A549 (cell line): ENCODE measurements around the gene MYH14. TPM values are rescaled to one million over a fixed set of nuclear protein-coding genes. Genes with fewer than 3 reads are reported as not detected.

Experiments
- ATAC-seq, 2 experiments: fragments of 200-7000 bp in 1 of 2; fragments of >200 bp in 1 of 2; cut with Nextera tagmentation in 1 of 2; cut with Tn5 transposase in 1 of 2; 3 replicates each; pipeline versions ENCODE4 v1.8.0 to v1.9.1; 2018 to 2020; ENCODE audit warnings: mild to moderate bottlenecking in 1 of 2, moderate library complexity in 1 of 2
- CTCF ChIA-PET: fragments of 300-600 bp; sonication (Branson Sonifier 250); formaldehyde crosslinking; extraction: SDS; loops from one replicate; lab custom pipeline; 2021; ENCODE audit warnings: antibody characterized with exemption, inconsistent platforms; lab: Yijun Ruan, JAX
- POLR2A ChIA-PET: fragments of 350-600 bp; formaldehyde crosslinking; extraction: SDS; loops from one replicate; lab custom pipeline; 2021; ENCODE audit warnings: antibody characterized with exemption, inconsistent platforms; lab: Yijun Ruan, JAX
- DNase-seq, 2 experiments: peaks; one replicate each; pipeline versions ENCODE4 v3.0.0 to v3.0.0-alpha.2; 2011 to 2016; ENCODE audit warnings: low read depth in 1 of 2, low spot score in 1 of 2
- FAIRE-seq: peaks from 2 replicates; lab custom pipeline; 2011; peaks lifted over from hg19 to GRCh38; lab: Jason Lieb, UNC
- H3K27ac ChIP-seq, 2 experiments: fragments of >200 bp; sonication (Bioruptor Twin); formaldehyde crosslinking; 3 replicates each; pipeline ENCODE4 v1.5.1; 2016 to 2017
- H3K4me1 ChIP-seq: fragments of >200 bp; sonication (Bioruptor Twin); formaldehyde crosslinking; 3 replicates; pipeline ENCODE4 v1.6.1; 2016
- H3K4me2 ChIP-seq: fragments of >200 bp; sonication (Bioruptor Twin); formaldehyde crosslinking; 3 replicates; pipeline ENCODE4 v1.6.1; 2016
- H3K4me3 ChIP-seq: fragments of >200 bp; sonication (Bioruptor Twin); formaldehyde crosslinking; 3 replicates; pipeline ENCODE4 v1.5.1; 2016
- H3K9me3 ChIP-seq: fragments of >200 bp; sonication (Bioruptor Twin); formaldehyde crosslinking; 3 replicates; pipeline ENCODE4 v1.6.1; 2016
- ATOH8 ChIP-seq: fragments of 250-450 bp; sonication (Bioruptor Pico); IDR thresholded peaks from 2 replicates; pipeline ENCODE4 v1.5.0; 2020; ENCODE audit warnings: low read depth, mild to moderate bottlenecking, moderate library complexity
- CBX8 ChIP-seq: fragments of 200-600 bp; sonication (generic); IDR thresholded peaks from 2 replicates; pipeline ENCODE4 v1.6.1; 2016
- CEBPB ChIP-seq, 2 experiments: fragments of >200 bp in 1 of 2; sonication (Bioruptor Twin) in 1 of 2; formaldehyde crosslinking in 1 of 2; IDR thresholded peaks; 2 replicates each; pipeline ENCODE4 v1.6.1; 2012 to 2016
- CHD2 ChIP-seq: fragments of 150-350 bp; IDR thresholded peaks from 2 replicates; pipeline ENCODE4 v1.6.1; 2014; ENCODE audit warnings: low read length; ENCODE audit not compliant: partially characterized antibody
- CHD4 ChIP-seq: fragments of 200-600 bp; sonication (generic); IDR thresholded peaks from 2 replicates; pipeline ENCODE4 v1.6.1; 2016; ENCODE audit warnings: antibody characterized with exemption, mild to moderate bottlenecking, borderline replicate concordance
- CTCF ChIP-seq: fragments of >200 bp; sonication (Bioruptor Twin); formaldehyde crosslinking; IDR thresholded peaks from 3 replicates; pipeline ENCODE4 v1.5.1; 2016
- EHF ChIP-seq: fragments of 250-450 bp; sonication (Bioruptor Pico); IDR thresholded peaks from 2 replicates; pipeline ENCODE4 v1.5.0; 2020; ENCODE audit warnings: mild to moderate bottlenecking
- EHMT2 ChIP-seq: fragments of 200-600 bp; sonication (generic); IDR thresholded peaks from 2 replicates; pipeline ENCODE4 v1.6.1; 2016; ENCODE audit warnings: antibody characterized with exemption, low read depth, mild to moderate bottlenecking, moderate library complexity
- ELK1 ChIP-seq: fragments of 150-350 bp; IDR thresholded peaks from 2 replicates; pipeline ENCODE4 v1.6.1; 2014; ENCODE audit warnings: low read depth, mild to moderate bottlenecking, low read length
- HDAC2 ChIP-seq: fragments of 200-600 bp; sonication (generic); IDR thresholded peaks from 2 replicates; pipeline ENCODE4 v1.6.1; 2016
- HES2 ChIP-seq: fragments of >200 bp; sonication (Bioruptor Twin); formaldehyde crosslinking; IDR thresholded peaks from 2 replicates; pipeline ENCODE4 v1.6.1; 2016
- HEYL ChIP-seq: fragments of 250-450 bp; sonication (Bioruptor Pico); IDR thresholded peaks from 2 replicates; pipeline ENCODE4 v1.8.0; 2021; ENCODE audit warnings: mild to moderate bottlenecking, moderate library complexity
- HOXB13 ChIP-seq: fragments of 250-450 bp; sonication (Bioruptor Pico); IDR thresholded peaks from 2 replicates; pipeline ENCODE4 v1.5.0; 2020; ENCODE audit warnings: low read depth, mild to moderate bottlenecking, moderate library complexity
- HOXB5 ChIP-seq: fragments of 250-450 bp; sonication (Bioruptor Pico); IDR thresholded peaks from 2 replicates; pipeline ENCODE4 v1.5.0; 2020; ENCODE audit warnings: mild to moderate bottlenecking, moderate library complexity
- KDM1A ChIP-seq: fragments of 200-600 bp; sonication (generic); IDR thresholded peaks from 2 replicates; pipeline ENCODE4 v1.6.1; 2016; ENCODE audit warnings: low read depth, mild to moderate bottlenecking
- NFE2L2 ChIP-seq: fragments of 150-350 bp; conservative IDR thresholded peaks from 2 replicates; pipeline ENCODE4 v1.6.1; 2014; ENCODE audit warnings: low read length
- NR3C1 ChIP-seq: fragments of >200 bp; sonication (Bioruptor Twin); formaldehyde crosslinking; IDR thresholded peaks from 3 replicates; pipeline ENCODE4 v1.6.1; 2017
- PHF8 ChIP-seq: fragments of 200-600 bp; sonication (generic); IDR thresholded peaks from 2 replicates; pipeline ENCODE4 v1.6.1; 2016; ENCODE audit warnings: low read depth, mild to moderate bottlenecking, antibody characterized with exemption, moderate library complexity, borderline replicate concordance
- POLR2A ChIP-seq: IDR thresholded peaks from 2 replicates; pipeline ENCODE4 v1.6.1; 2012; ENCODE audit warnings: mild to moderate bottlenecking, low read length
- POLR2AphosphoS2 ChIP-seq: conservative IDR thresholded peaks from 2 replicates; pipeline ENCODE4 v1.6.1; 2012; ENCODE audit warnings: low read length, improper control_type of control experiment, inconsistent platforms
- RAD21 ChIP-seq, 2 experiments: fragments of >200 bp in 1 of 2; sonication (Bioruptor Twin) in 1 of 2; formaldehyde crosslinking in 1 of 2; IDR thresholded peaks in 1 of 2; conservative IDR thresholded peaks in 1 of 2; 2 replicates in 1 of 2; 3 replicates in 1 of 2; pipeline ENCODE4 v1.6.1; 2012 to 2018; ENCODE audit warnings: inconsistent platforms in 1 of 2
- RARB ChIP-seq: fragments of 250-450 bp; sonication (Bioruptor Pico); IDR thresholded peaks from 2 replicates; pipeline ENCODE4 v1.8.0; 2021; ENCODE audit warnings: mild to moderate bottlenecking, moderate library complexity
- RCOR1 ChIP-seq: fragments of 150-350 bp; IDR thresholded peaks from 2 replicates; pipeline ENCODE4 v1.6.1; 2014; ENCODE audit warnings: antibody characterized with exemption, low read length, low read depth
- RNF2 ChIP-seq: fragments of 200-600 bp; sonication (generic); IDR thresholded peaks from 2 replicates; pipeline ENCODE4 v1.6.1; 2016; ENCODE audit warnings: low read depth, mild to moderate bottlenecking, antibody characterized with exemption, moderate library complexity, borderline replicate concordance
- SREBF2 ChIP-seq: fragments of 450-650 bp; IDR thresholded peaks from 2 replicates; pipeline ENCODE4 v1.6.1; 2014; ENCODE audit warnings: mild to moderate bottlenecking, moderate library complexity
- ZFP36 ChIP-seq: fragments of 450-650 bp; IDR thresholded peaks from 2 replicates; pipeline ENCODE4 v1.6.1; 2014; ENCODE audit warnings: borderline replicate concordance; ENCODE audit not compliant: partially characterized antibody
- ZNF302 ChIP-seq: fragments of 250-450 bp; sonication (Bioruptor Pico); IDR thresholded peaks from 2 replicates; pipeline ENCODE4 v1.9.0; 2021; ENCODE audit warnings: inconsistent platforms, mild to moderate bottlenecking, moderate library complexity
- WGBS: methylation state at CpG from one replicate; pipeline ENCODE4 v1.1.6; 2017; ENCODE audit errors: missing lambda C conversion rate; 5-methylcytosine and 5-hydroxymethylcytosine counted together
- polyA plus RNA-seq, 4 experiments: library from polyadenylated mRNA; depleted of rRNA in 3 of 4; stranded (reverse); fragments of >200 nt; fragmentation: RNase III in 1 of 4; extraction: RNeasy Plus Mini Kit Qiagen cat#74134 plus additional on column Dnase treatment in 1 of 4; gene quantifications; 2 replicates in 3 of 4; 3 replicates in 1 of 4; pipeline ENCODE4 v1.2.3, GENCODE V29; 2011 to 2017

MYH14 gene
- polyA plus RNA-seq, 2 of the 4 experiments (the other 2 are of a cell fraction) = 4.0 to 7.0 TPM

DNA sequence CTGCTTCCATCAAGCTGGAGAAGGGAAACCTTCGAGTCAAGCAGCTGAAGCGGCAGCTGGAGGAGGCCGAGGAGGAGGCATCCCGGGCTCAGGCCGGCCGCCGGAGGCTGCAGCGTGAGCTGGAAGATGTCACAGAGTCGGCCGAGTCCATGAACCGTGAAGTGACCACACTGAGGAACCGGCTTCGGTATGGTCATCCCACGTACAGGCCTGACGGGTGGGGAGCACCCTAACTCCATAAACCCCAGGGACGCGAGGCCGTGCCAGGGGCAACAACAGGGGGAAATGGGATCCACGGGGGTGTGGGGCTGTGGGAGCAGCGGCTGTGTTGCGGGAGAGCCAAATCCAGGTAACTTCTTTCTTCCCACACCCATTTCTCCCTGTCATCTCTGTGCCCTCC is 105.6 kb downstream of the MYH14 start:
- Histone ChIP-seq H3K27ac (no peak overlapping the region), H3K4me2 (no peak overlapping the region), H3K4me3 (no peak overlapping the region), H3K4me1 (peaks cover 9% of the 10 kb centered on the region), H3K9me3 (no peaks in the 10 kb centered on the region)
- POLR2A ChIA-PET = no interaction called here
- TF ChIP-seq NR3C1 (no peak), HOXB13 (CRISPR knock-in tag) (no peak), CBX8 (no peak), EHMT2 (no peak), HES2 (no peak), HDAC2 (no peak), HEYL (CRISPR knock-in tag) (no peak), HOXB5 (CRISPR knock-in tag) (no peak), CEBPB (IDR thresholded peaks at IDR 0.05) (no peak), CTCF (no peak), ZNF302 (CRISPR knock-in tag) (no peak), CHD4 (no peak), ELK1 (no peak), ATOH8 (CRISPR knock-in tag) (no peak), NFE2L2 (no peak)
- no peak for FAIRE-seq
- no peak for ATAC-seq
- WGBS = 77% methylated on average over 21 of the region's 21 CpGs
- DNase-seq = no peak
- CTCF ChIA-PET = interaction anchor here (1.0 to 1.5 kb wide), 2 partner anchors 11 to 22 kb away, joined by 3 read pairs; no protein-coding TSS in a partner anchor

DNA sequence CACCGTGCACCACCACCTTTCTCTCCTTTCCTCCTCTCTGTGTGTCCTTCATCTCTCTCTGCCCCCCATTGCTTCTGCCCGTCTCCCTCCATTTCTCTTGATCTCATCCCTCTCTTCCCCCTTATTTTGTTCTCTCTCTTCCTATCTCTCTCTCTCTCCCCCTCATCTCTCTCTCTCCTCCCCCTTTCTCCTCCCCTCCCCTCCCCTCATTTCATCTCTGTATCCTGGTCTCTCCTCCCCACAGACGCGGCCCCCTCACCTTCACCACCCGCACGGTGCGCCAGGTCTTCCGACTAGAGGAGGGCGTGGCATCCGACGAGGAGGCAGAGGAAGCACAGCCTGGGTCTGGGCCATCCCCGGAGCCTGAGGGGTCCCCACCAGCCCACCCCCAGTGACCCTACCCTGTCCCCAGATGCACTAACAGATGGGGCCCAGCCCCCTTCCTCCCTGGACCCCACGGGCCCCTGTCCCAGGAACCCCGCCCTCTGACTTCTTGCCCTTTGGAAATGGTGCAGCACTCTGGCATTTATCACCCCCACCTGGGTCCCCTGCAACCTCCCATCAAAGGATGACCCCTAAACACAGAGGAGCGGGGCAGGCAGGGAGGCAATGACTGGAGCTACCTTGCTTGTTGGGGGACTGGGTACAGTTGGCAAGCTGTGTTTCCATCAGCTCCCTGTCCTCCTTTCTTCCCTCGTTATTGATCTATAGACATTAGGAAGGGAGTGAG is 106.1 kb downstream of the MYH14 start:
- Histone ChIP-seq H3K4me2 (no peak overlapping the region), H3K4me1 (peaks cover 15% of the 10 kb centered on the region), H3K9me3 (no peaks in the 10 kb centered on the region), H3K4me3 (no peak overlapping the region), H3K27ac (no peak overlapping the region)
- ChIA-PET POLR2A (interaction anchor here (1.1 kb wide), 1 partner anchor 9 kb away, joined by 4 read pairs; no protein-coding TSS in a partner anchor), CTCF (interaction anchor here (1.0 to 1.8 kb wide), 2 partner anchors 8 to 19 kb away, joined by 5 to 6 read pairs; partner anchors contain the start of gene KCNC3)
- ATAC-seq (no peak), DNase-seq (no peak), FAIRE-seq (no peak)
- no peak for TF ChIP-seq KDM1A
- no peak for TF ChIP-seq POLR2AphosphoS2
- no peak for TF ChIP-seq RNF2
- TF ChIP-seq RARB (CRISPR knock-in tag) = no peak
- no peak for TF ChIP-seq ZFP36
- TF ChIP-seq PHF8 = no peak
- TF ChIP-seq NFE2L2 = no peak
- no peak for TF ChIP-seq SREBF2
- TF ChIP-seq RCOR1 = no peak
- TF ChIP-seq CHD4 = no peak
- TF ChIP-seq RAD21 (conservative IDR thresholded peaks at IDR 0.05 in 1 of 2, IDR thresholded peaks at IDR 0.05 in 1 of 2) = no peak
- TF ChIP-seq CHD2 = no peak
- no peak for TF ChIP-seq EHF (CRISPR knock-in tag)
- TF ChIP-seq POLR2A = no peak
- 77% methylated on average over 15 of the region's 16 CpGs for WGBS
